ENCODE data around the gene TBX2.

DNA sequence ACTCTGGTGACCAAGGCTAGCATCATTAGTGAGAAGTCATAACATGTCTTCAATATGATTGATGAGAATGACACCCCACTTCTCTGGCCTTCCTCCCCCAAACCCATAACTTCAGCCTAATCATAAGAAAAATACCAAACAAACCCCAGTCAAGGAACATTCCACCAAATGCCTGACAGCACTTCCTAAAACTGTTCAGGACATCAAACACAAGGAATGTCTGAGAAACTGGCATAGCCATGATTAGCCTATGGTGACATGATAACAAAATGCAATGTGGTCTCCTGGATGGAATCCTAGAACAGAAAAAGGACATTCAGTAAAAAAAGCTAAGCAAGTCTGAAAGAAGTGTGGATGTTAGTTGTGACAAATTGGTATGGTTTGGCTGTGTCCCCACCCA, 27.9 kb downstream of the TBX2 start:
- TF ChIP-seq, protein P1, sequence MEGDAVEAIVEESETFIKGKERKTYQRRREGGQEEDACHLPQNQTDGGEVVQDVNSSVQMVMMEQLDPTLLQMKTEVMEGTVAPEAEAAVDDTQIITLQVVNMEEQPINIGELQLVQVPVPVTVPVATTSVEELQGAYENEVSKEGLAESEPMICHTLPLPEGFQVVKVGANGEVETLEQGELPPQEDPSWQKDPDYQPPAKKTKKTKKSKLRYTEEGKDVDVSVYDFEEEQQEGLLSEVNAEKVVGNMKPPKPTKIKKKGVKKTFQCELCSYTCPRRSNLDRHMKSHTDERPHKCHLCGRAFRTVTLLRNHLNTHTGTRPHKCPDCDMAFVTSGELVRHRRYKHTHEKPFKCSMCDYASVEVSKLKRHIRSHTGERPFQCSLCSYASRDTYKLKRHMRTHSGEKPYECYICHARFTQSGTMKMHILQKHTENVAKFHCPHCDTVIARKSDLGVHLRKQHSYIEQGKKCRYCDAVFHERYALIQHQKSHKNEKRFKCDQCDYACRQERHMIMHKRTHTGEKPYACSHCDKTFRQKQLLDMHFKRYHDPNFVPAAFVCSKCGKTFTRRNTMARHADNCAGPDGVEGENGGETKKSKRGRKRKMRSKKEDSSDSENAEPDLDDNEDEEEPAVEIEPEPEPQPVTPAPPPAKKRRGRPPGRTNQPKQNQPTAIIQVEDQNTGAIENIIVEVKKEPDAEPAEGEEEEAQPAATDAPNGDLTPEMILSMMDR (IDR thresholded peaks at IDR 0.05; ENCODE audit: low read depth, low read length, poor library complexity, severe bottlenecking), result no peak
- no peak for TF ChIP-seq EZH2phosphoT487 (IDR thresholded peaks at IDR 0.05; ENCODE audit: borderline replicate concordance, low read length)
